SHP77 treated with DMSO at 0.1 percent for 48 hours (cell line): ENCODE measurements around the gene MAPK10.

Source experiments
- DNase-seq: peaks from one replicate; lab custom pipeline; 2025; lab: John Stamatoyannopoulos, UW

The MAPK10 gene

GRCh38 chr4:86278126-86278525, 81.7 kb downstream of the MAPK10 start:
- no peak for DNase-seq

- DNase-seq = no peak
These were observed 85.2 kb downstream of the MAPK10 start for GRCh38 chr4:86274642-86275041.

GRCh38 chr4:86272669-86273068, 87.2 kb downstream of the MAPK10 start:
- DNase-seq = no peak

- no peak for DNase-seq
These were observed 88.8 kb downstream of the MAPK10 start for GRCh38 chr4:86271057-86271456.

GRCh38 chr4:86269354-86269753, 90.5 kb downstream of the MAPK10 start:
- DNase-seq = no peak

GRCh38 chr4:86264241-86264640, 95.6 kb downstream of the MAPK10 start:
- DNase-seq = no peak

GRCh38 chr4:86261636-86262035, 98.2 kb downstream of the MAPK10 start:
- DNase-seq = no peak

GRCh38 chr4:86256086-86256485, 103.8 kb downstream of the MAPK10 start:
- no peak for DNase-seq

- no peak for DNase-seq
These were observed 109.2 kb downstream of the MAPK10 start for GRCh38 chr4:86250619-86251018.

- DNase-seq = no peak
These were observed 109.8 kb downstream of the MAPK10 start for GRCh38 chr4:86250006-86250405.

GRCh38 chr4:86249074-86249473, 110.8 kb downstream of the MAPK10 start:
- DNase-seq = no peak

GRCh38 chr4:86247906-86248305, 111.9 kb downstream of the MAPK10 start:
- DNase-seq = no peak

GRCh38 chr4:86247320-86247719, 112.5 kb downstream of the MAPK10 start:
- no peak for DNase-seq

- DNase-seq = no peak
These were observed 116.1 kb downstream of the MAPK10 start for GRCh38 chr4:86243750-86244149.

GRCh38 chr4:86242677-86243076, 117.2 kb downstream of the MAPK10 start:
- no peak for DNase-seq

- no peak for DNase-seq
These were observed 124.3 kb downstream of the MAPK10 start for GRCh38 chr4:86235549-86235948.

- DNase-seq = no peak
These were observed 126.2 kb downstream of the MAPK10 start for GRCh38 chr4:86233681-86234080.

GRCh38 chr4:86233090-86233489, 126.8 kb downstream of the MAPK10 start:
- DNase-seq = no peak

- no peak for DNase-seq
These were observed 136.4 kb downstream of the MAPK10 start for GRCh38 chr4:86223472-86223871.

- no peak for DNase-seq
These were observed 138.9 kb downstream of the MAPK10 start for GRCh38 chr4:86221002-86221401.

- no peak for DNase-seq
These were observed 139.7 kb downstream of the MAPK10 start for GRCh38 chr4:86220121-86220520.

GRCh38 chr4:86218746-86219473, 140.9 kb downstream of the MAPK10 start:
- peak; percentile 50 for DNase-seq

- no peak for DNase-seq
These were observed 156.7 kb downstream of the MAPK10 start for GRCh38 chr4:86203176-86203575.

GRCh38 chr4:86185659-86186058, 174.2 kb downstream of the MAPK10 start:
- no peak for DNase-seq
